ENCODE results near the gene PPP1R1C. TPM values are rescaled to one million over a fixed set of nuclear protein-coding genes. Genes with fewer than 3 reads are reported as not detected.

Gene PPP1R1C
- under 1 TPM in 1 of 4 donors, not detected in 3; 0.11 TPM for total RNA-seq

GRCh38 chr2:181985632-181986205, at the start of gene PPP1R1C:
Gene PPP1R1C (plus strand): TSS chr2:181985853. CDS start chr2:181986111, 258 bp downstream.
- peak within 1 kb of the TSS; percentile 21 to 60 (median 38) for H3K27ac ChIP-seq (replicated peaks in 1 of 4)

GRCh38 chr2:181937473-181937872, 48.2 kb upstream of the PPP1R1C start:
- intact Hi-C loops (cut with DNase I): no loop called here
- WGBS: 39% methylated on average over 2 of the region's 2 CpGs
- H3K27ac ChIP-seq (replicated peaks in 1 of 4): no peak overlapping the region
- no peaks in the 10 kb centered on the region for H3K9me3 ChIP-seq
- H3K4me1 ChIP-seq: peaks cover 0 to 5% (median 0%) of the 10 kb centered on the region in 4 donors
- H3K36me3 ChIP-seq: no peaks in the 10 kb centered on the region
- no peak for TF ChIP-seq POLR2AphosphoS5 (IDR thresholded peaks at IDR 0.05)
- TF ChIP-seq POLR2A (IDR thresholded peaks at IDR 0.05; ENCODE audit: low read depth): no peak
- TF ChIP-seq CTCF (IDR thresholded peaks at IDR 0.05): no peak
- no peak for TF ChIP-seq EP300 (IDR thresholded peaks at IDR 0.05)
- H3K27me3 ChIP-seq: no peaks in the 10 kb centered on the region
- no peak overlapping the region for H3K4me3 ChIP-seq
- DNase-seq (ENCODE audit: extremely low spot score): no peak

More at GRCh38 chr2:181985632-181986205, at the start of gene PPP1R1C:
- TF ChIP-seq POLR2A (IDR thresholded peaks at IDR 0.05; ENCODE audit: low read depth): no peak
- no peak for TF ChIP-seq EP300 (IDR thresholded peaks at IDR 0.05)
- no peak for TF ChIP-seq POLR2AphosphoS5 (IDR thresholded peaks at IDR 0.05)
- no peak for TF ChIP-seq CTCF (IDR thresholded peaks at IDR 0.05)
- H3K36me3 ChIP-seq: no peaks in the 10 kb centered on the region
- no peaks in the 10 kb centered on the region for H3K27me3 ChIP-seq
- intact Hi-C loops (cut with DNase I): no loop called here
- H3K4me1 ChIP-seq: peaks cover 7 to 41% (median 39%) of the 10 kb centered on the region in 4 donors
- 85% methylated on average over 8 of the region's 8 CpGs for WGBS
- DNase-seq (ENCODE audit: extremely low spot score): no peak
- H3K9me3 ChIP-seq: no peaks in the 10 kb centered on the region
- H3K4me3 ChIP-seq: no peak within 1 kb of the TSS

GRCh38 chr2:181943411-181944124, 42.1 kb upstream of the PPP1R1C start:
- Histone ChIP-seq H3K9me3 (no peaks in the 10 kb centered on the region), H3K36me3 (no peaks in the 10 kb centered on the region), H3K4me3 (no peak overlapping the region), H3K27ac (replicated peaks in 1 of 4) (no peak overlapping the region), H3K27me3 (no peaks in the 10 kb centered on the region), H3K4me1 (no peaks in the 10 kb centered on the region)
- DNase-seq (ENCODE audit: extremely low spot score): no peak
- TF ChIP-seq EP300 (IDR thresholded peaks at IDR 0.05): no peak
- no peak for TF ChIP-seq POLR2AphosphoS5 (IDR thresholded peaks at IDR 0.05)
- TF ChIP-seq POLR2A (IDR thresholded peaks at IDR 0.05; ENCODE audit: low read depth): no peak
- TF ChIP-seq CTCF (IDR thresholded peaks at IDR 0.05): no peak
- WGBS: 96% methylated on average over 2 of the region's 2 CpGs
- intact Hi-C loops (cut with DNase I): no loop called here

- no peaks in the 10 kb centered on the region for H3K27me3 ChIP-seq
- no peak overlapping the region for H3K27ac ChIP-seq (replicated peaks in 1 of 4)
- 80% methylated on average over 5 of the region's 5 CpGs for WGBS
- TF ChIP-seq POLR2AphosphoS5 (IDR thresholded peaks at IDR 0.05): no peak
- no peaks in the 10 kb centered on the region for H3K36me3 ChIP-seq
- H3K9me3 ChIP-seq: no peaks in the 10 kb centered on the region
- no peak overlapping the region for H3K4me3 ChIP-seq
- no peak for DNase-seq (ENCODE audit: extremely low spot score)
- no peaks in the 10 kb centered on the region for H3K4me1 ChIP-seq
- intact Hi-C loops (cut with DNase I): no loop called here
Observed at GRCh38 chr2:181944164-181944913, 41.3 kb upstream of the PPP1R1C start.

GRCh38 chr2:181944914-181945291, 40.8 kb upstream of the PPP1R1C start:
- no peak for DNase-seq (ENCODE audit: extremely low spot score)
- H3K4me1 ChIP-seq: no peaks in the 10 kb centered on the region
- no peaks in the 10 kb centered on the region for H3K27me3 ChIP-seq
- TF ChIP-seq POLR2A (IDR thresholded peaks at IDR 0.05; ENCODE audit: low read depth): no peak
- TF ChIP-seq CTCF (IDR thresholded peaks at IDR 0.05): no peak
- TF ChIP-seq POLR2AphosphoS5 (IDR thresholded peaks at IDR 0.05): no peak
- TF ChIP-seq EP300 (IDR thresholded peaks at IDR 0.05): no peak
- no peaks in the 10 kb centered on the region for H3K9me3 ChIP-seq
- intact Hi-C loops (cut with DNase I): no loop called here
- H3K36me3 ChIP-seq: no peaks in the 10 kb centered on the region
- 98% methylated on average over 8 of the region's 8 CpGs for WGBS
- H3K27ac ChIP-seq (replicated peaks in 1 of 4): no peak overlapping the region
- H3K4me3 ChIP-seq: no peak overlapping the region

All from esophagus muscularis mucosa (tissue), 4 donors.